ENCODE measurements around the gene CACNA1I. TPM values are rescaled to one million over a fixed set of nuclear protein-coding genes. Genes with fewer than 3 reads are reported as not detected.

Gene CACNA1I
- total RNA-seq, 1 donor, result not detected

DNA sequence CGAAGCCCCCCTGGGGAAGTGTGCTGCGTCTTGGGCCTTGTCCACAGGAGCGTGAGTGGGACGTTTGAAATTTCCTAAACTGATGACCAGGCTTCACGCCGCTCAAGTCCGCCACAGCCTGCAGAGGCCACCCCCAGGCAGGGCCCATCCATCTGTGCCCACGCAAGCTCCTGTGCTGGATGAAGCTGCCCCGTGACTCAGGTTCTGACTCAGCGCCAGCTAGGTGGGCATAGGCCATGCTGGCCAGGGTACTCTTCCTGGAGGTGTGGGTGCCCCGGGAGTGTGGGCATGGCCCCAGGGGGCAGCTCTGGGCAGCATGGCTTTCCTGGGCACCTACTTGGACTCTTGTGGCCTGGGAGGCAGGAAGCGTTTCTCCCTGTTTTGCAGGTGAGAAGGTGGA is 134.8 kb downstream of the CACNA1I start:
- H3K4me3 ChIP-seq (ENCODE audit: low read depth, low read length), result no peak overlapping the region
- no peak for DNase-seq (ENCODE audit: low read depth)
- TF ChIP-seq, protein P1, sequence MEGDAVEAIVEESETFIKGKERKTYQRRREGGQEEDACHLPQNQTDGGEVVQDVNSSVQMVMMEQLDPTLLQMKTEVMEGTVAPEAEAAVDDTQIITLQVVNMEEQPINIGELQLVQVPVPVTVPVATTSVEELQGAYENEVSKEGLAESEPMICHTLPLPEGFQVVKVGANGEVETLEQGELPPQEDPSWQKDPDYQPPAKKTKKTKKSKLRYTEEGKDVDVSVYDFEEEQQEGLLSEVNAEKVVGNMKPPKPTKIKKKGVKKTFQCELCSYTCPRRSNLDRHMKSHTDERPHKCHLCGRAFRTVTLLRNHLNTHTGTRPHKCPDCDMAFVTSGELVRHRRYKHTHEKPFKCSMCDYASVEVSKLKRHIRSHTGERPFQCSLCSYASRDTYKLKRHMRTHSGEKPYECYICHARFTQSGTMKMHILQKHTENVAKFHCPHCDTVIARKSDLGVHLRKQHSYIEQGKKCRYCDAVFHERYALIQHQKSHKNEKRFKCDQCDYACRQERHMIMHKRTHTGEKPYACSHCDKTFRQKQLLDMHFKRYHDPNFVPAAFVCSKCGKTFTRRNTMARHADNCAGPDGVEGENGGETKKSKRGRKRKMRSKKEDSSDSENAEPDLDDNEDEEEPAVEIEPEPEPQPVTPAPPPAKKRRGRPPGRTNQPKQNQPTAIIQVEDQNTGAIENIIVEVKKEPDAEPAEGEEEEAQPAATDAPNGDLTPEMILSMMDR (IDR thresholded peaks at IDR 0.05; ENCODE audit: insufficient read depth, low read depth, low read length), result no peak

DNA sequence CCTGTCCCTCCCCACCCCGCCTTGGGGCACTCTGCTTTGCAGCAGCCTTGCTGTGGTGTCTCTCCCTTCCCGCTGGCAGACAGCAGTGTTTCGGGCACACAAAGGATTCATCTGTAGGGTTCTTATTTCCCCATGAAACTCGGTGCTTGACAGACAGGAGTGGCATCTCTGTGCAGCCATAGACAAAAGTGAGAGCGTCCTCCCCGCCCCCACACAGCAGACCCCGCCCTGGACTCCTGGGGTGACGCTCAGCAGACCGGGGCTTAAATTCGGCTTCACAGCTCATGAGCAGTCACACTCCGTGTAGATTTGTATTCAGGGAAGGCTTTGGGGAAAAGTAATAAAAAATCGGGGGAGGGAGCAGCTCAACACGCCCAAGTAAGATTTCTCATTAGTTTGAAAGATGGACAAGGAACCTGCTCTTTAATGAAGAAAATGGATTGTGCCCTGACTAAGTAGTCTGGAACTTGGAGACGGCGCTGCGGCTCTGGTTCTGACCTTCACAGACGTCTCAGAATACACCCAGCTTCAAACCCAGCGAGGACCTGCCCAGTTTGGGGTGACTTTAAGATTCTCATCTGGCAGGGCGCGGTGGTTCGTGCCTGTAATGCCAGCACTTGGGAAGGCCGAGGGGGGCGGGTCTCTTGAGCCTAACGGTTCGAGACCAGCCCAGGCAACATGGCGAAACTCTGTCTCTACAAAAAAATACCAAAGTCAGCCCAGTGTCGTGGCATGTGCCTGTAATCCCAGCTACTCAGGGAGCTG is 136.0 kb downstream of the CACNA1I start:
- H3K4me3 ChIP-seq (ENCODE audit: low read depth, low read length), result no peak overlapping the region
- TF ChIP-seq, protein P1 (IDR thresholded peaks at IDR 0.05; ENCODE audit: insufficient read depth, low read depth, low read length), result no peak
- no peak for DNase-seq (ENCODE audit: low read depth)

DNA sequence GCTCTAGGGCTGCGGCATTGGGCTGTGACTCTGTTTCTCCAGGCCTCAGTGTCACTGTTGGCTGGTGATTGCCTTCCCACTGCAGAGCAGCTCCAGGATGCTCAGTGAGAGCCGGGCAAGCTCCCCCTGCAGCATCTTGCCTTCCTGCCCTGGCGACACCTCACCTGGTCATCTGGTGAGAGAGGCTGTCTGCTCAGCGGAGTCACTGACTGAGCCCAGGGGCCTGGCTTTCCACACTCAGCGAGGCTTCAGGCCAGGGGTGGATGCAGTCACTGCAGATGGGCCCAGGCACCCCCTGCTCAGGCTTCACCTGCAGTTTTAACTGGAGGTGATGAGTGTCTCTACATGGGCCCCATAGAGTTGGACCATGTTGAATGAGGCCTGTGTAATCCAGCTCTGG is 136.8 kb downstream of the CACNA1I start:
- no peak for DNase-seq (ENCODE audit: low read depth)
- H3K4me3 ChIP-seq (ENCODE audit: low read depth, low read length), result no peak overlapping the region
- TF ChIP-seq, protein P1 (IDR thresholded peaks at IDR 0.05; ENCODE audit: insufficient read depth, low read depth, low read length), result no peak

DNA sequence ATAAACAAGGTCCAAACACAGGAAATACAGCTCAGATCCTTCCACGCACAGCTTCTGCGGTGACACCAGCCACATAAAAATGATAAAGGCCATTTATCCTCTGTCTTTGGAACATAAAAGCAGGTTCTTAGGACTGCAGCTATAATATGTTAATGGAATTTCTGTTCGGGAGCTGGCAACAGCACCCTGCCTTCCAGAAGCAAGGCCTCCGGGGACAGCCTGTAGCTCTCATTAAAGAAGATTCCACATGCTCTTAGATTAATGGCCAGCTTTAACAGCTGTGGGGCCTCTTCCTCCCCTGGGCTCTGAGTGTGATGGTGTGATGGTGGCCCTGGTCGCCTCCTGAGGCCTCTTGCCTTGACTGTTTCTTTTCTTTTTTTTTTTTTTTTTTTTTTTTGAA is 137.3 kb downstream of the CACNA1I start:
- no peak for DNase-seq (ENCODE audit: low read depth)
- TF ChIP-seq, protein P1 (IDR thresholded peaks at IDR 0.05; ENCODE audit: insufficient read depth, low read depth, low read length), result no peak
- no peak overlapping the region for H3K4me3 ChIP-seq (ENCODE audit: low read depth, low read length)

DNA sequence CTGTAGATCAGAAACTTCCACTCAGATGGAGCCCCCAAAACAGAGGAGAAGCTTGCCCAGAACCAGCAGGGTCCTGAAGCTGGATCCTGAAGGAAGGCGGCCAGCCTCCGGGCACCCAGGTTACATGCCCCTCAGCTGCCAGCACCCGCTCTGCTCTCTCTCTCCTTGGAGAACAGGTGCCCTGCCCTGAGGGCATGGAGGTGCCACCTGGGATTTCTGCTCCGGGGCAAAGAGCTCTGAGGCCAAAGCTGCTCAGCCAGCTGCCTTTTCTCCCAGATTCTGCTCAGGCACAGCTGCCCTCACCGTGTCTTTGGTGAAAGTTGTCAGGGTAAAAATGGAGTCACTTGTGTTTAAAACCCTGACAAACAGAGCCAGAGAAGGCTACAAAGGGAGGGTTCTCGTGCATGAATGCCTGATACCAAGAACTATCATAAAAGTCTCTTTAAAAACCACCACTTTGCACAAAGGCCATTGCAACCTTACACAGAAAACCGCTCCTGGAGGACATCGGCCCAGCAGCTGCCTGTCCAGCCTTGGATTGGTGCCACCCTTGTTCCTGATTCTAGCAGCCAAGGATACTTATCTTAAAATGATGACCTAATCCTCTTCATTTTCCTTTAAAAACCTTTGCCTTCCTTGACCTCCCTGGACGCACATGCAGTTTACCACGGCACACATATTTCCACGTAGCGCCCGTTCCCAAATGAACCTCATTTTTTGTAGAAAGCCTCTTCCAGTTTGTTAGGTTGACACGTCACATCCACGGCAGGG is 140.0 kb downstream of the CACNA1I start:
- no peak overlapping the region for H3K4me3 ChIP-seq (ENCODE audit: low read depth, low read length)
- no peak for DNase-seq (ENCODE audit: low read depth)
- TF ChIP-seq, protein P1 (IDR thresholded peaks at IDR 0.05; ENCODE audit: insufficient read depth, low read depth, low read length), result no peak

DNA sequence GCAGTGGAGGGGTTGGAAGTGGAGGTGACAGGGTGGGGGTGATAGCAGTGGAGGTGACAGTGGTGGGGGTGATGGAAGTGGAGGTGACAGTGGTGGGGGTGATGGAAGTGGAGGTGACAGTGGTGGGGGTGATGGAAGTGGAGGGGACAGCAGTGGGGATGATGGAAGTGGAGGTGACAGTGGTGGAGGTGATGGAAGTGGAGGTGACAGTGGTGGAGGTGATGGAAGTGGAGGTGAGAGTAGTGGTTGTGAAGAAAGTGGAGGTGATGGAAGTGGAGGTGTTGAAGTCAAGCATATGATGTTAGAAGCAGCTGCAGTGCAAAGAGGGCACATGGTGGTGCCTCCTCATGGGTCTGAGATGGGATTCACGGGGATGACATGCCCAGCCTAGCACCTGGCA is 141.5 kb downstream of the CACNA1I start:
- no peak for DNase-seq (ENCODE audit: low read depth)
- H3K4me3 ChIP-seq (ENCODE audit: low read depth, low read length), result no peak overlapping the region
- TF ChIP-seq, protein P1 (IDR thresholded peaks at IDR 0.05; ENCODE audit: insufficient read depth, low read depth, low read length), result no peak

All from fibroblast of villous mesenchyme (primary cell).